Stimulated activated CD8-positive, alpha-beta memory T cell treated with anti-CD3 and anti-CD28 coated beads, Interleukin-4, amount 100 ng/mL, for 1 hour (primary cell): ENCODE measurements around the gene KCNMA1.
"Not testable (repeated sequence)": the region's sequence is repeated elsewhere in the genome, so short reads cannot be mapped to it uniquely, and the experiment has no call there.

Source experiments
- DNase-seq, 2 donors: peaks; one replicate each; pipeline ENCODE4 v3.0.0-alpha.2; 2020; ENCODE audit warnings: low read depth in 2 of 2, low spot score in 1 of 2

KCNMA1 gene

GRCh38 chr10:77664008-77664407, 26.4 kb upstream of the KCNMA1 start:
- DNase-seq, result no peak

GRCh38 chr10:77661674-77662073, 24.1 kb upstream of the KCNMA1 start:
- no peak for DNase-seq

- DNase-seq, result no peak
These were observed 23.5 kb upstream of the KCNMA1 start for GRCh38 chr10:77661100-77661499.

- DNase-seq, result not testable (repeated sequence)
These were observed 21.6 kb upstream of the KCNMA1 start for GRCh38 chr10:77659046-77659670.

GRCh38 chr10:77653210-77653609, 15.6 kb upstream of the KCNMA1 start:
- no peak for DNase-seq

GRCh38 chr10:77649333-77650331, 12.0 kb upstream of the KCNMA1 start:
- DNase-seq, result no peak

- no peak for DNase-seq
These were observed 10.9 kb upstream of the KCNMA1 start for GRCh38 chr10:77648472-77648871.

GRCh38 chr10:77647543-77648293, 10.1 kb upstream of the KCNMA1 start:
- DNase-seq, result no peak

- DNase-seq, result no peak
These were observed 7.1 kb upstream of the KCNMA1 start for GRCh38 chr10:77644557-77645243.

GRCh38 chr10:77643795-77644468, 6.3 kb upstream of the KCNMA1 start:
- no peak for DNase-seq

- DNase-seq, result peak; percentile 20 to 27
These were observed 4.3 kb upstream of the KCNMA1 start for GRCh38 chr10:77641788-77642397.

GRCh38 chr10:77641344-77641743, 3.7 kb upstream of the KCNMA1 start:
- DNase-seq, result no peak

- DNase-seq, result no peak
These were observed 2.6 kb upstream of the KCNMA1 start for GRCh38 chr10:77640167-77640566.

- no peak for DNase-seq
These were observed 2.1 kb upstream of the KCNMA1 start for GRCh38 chr10:77639756-77640155.

GRCh38 chr10:77638321-77639101, 903 bp upstream of the KCNMA1 start:
- no peak for DNase-seq

GRCh38 chr10:77636967-77637531, 559 bp downstream of the KCNMA1 start:
- DNase-seq, result no peak

GRCh38 chr10:77636282-77636966, 1.2 kb downstream of the KCNMA1 start:
- no peak for DNase-seq
